Measurements from ENCODE around the gene SPOCK2. TPM values are rescaled to one million over a fixed set of nuclear protein-coding genes. Genes with fewer than 3 reads are reported as not detected.

SPOCK2 gene
- total and polyA plus RNA-seq, 2 of the 13 experiments (the other 11 are each of a cell fraction or from before 2014, with no cell fraction given) = 8.6 to 30.6 TPM

GRCh38 chr10:72056932-72057751 lies 31.2 kb downstream of the SPOCK2 start (continued):
- TF ChIP-seq ZSCAN25 (CRISPR knock-in tag; IDR thresholded peaks at IDR 0.05) (no peak), U2AF2 (IDR thresholded peaks at IDR 0.05; ENCODE audit: low read depth, low read length) (no peak), REL (CRISPR knock-in tag; conservative IDR thresholded peaks at IDR 0.05) (no peak), HNRNPK (IDR thresholded peaks at IDR 0.05; ENCODE audit: low read depth, low read length, poor library complexity, severe bottlenecking) (no peak), ZNF577 (CRISPR knock-in tag; IDR thresholded peaks at IDR 0.05; ENCODE audit: borderline replicate concordance, low read depth) (no peak), WIZ (CRISPR knock-in tag; IDR thresholded peaks at IDR 0.05) (0 out of 2 replicates have a peak, but pooled peaks have one; percentile 46), SCMH1 (CRISPR knock-in tag; IDR thresholded peaks at IDR 0.05; ENCODE audit: borderline replicate concordance) (no peak), MYC (CRISPR knock-in tag; IDR thresholded peaks at IDR 0.05; ENCODE audit: borderline replicate concordance) (peak; percentile 63; the same call in 1 of the 2 replicates), ZNF17 (CRISPR knock-in tag; IDR thresholded peaks at IDR 0.05) (no peak), RCOR2 (CRISPR knock-in tag; IDR thresholded peaks at IDR 0.05) (peak; percentile 53; the same call in 1 of the 2 replicates), ZMYM3 (CRISPR knock-in tag; IDR thresholded peaks at IDR 0.05) (peak; percentile 63; the same call in 1 of the 2 replicates), ZNF33A (CRISPR knock-in tag; IDR thresholded peaks at IDR 0.05; ENCODE audit: borderline replicate concordance) (no peak), ZNF260 (CRISPR knock-in tag; IDR thresholded peaks at IDR 0.05; ENCODE audit: borderline replicate concordance, low read depth) (no peak), TEF (CRISPR knock-in tag; IDR thresholded peaks at IDR 0.05) (no peak), RELA (CRISPR knock-in tag; IDR thresholded peaks at IDR 0.05) (no peak)
- TF ChIP-seq, protein P1, sequence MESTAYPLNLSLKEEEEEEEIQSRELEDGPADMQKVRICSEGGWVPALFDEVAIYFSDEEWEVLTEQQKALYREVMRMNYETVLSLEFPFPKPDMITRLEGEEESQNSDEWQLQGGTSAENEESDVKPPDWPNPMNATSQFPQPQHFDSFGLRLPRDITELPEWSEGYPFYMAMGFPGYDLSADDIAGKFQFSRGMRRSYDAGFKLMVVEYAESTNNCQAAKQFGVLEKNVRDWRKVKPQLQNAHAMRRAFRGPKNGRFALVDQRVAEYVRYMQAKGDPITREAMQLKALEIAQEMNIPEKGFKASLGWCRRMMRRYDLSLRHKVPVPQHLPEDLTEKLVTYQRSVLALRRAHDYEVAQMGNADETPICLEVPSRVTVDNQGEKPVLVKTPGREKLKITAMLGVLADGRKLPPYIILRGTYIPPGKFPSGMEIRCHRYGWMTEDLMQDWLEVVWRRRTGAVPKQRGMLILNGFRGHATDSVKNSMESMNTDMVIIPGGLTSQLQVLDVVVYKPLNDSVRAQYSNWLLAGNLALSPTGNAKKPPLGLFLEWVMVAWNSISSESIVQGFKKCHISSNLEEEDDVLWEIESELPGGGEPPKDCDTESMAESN (CRISPR knock-in tag; conservative IDR thresholded peaks at IDR 0.05) = 0 out of 2 replicates have a peak, but pooled peaks have one; percentile 30
- TF ChIP-seq, protein P2, sequence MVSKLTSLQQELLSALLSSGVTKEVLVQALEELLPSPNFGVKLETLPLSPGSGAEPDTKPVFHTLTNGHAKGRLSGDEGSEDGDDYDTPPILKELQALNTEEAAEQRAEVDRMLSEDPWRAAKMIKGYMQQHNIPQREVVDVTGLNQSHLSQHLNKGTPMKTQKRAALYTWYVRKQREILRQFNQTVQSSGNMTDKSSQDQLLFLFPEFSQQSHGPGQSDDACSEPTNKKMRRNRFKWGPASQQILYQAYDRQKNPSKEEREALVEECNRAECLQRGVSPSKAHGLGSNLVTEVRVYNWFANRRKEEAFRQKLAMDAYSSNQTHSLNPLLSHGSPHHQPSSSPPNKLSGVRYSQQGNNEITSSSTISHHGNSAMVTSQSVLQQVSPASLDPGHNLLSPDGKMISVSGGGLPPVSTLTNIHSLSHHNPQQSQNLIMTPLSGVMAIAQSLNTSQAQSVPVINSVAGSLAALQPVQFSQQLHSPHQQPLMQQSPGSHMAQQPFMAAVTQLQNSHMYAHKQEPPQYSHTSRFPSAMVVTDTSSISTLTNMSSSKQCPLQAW (CRISPR knock-in tag; IDR thresholded peaks at IDR 0.05) = peak; percentile 72
- TF ChIP-seq, protein P3, sequence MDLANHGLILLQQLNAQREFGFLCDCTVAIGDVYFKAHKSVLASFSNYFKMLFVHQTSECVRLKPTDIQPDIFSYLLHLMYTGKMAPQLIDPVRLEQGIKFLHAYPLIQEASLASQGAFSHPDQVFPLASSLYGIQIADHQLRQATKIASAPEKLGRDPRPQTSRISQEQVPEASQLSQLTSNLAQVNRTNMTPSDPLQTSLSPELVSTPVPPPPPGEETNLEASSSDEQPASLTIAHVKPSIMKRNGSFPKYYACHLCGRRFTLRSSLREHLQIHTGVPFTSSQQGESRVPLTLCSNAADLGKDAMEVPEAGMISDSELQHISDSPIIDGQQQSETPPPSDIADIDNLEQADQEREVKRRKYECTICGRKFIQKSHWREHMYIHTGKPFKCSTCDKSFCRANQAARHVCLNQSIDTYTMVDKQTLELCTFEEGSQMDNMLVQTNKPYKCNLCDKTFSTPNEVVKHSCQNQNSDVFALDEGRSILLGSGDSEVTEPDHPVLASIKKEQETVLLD (CRISPR knock-in tag; IDR thresholded peaks at IDR 0.05; ENCODE audit: low read depth) = no peak
- TF ChIP-seq, protein P4, sequence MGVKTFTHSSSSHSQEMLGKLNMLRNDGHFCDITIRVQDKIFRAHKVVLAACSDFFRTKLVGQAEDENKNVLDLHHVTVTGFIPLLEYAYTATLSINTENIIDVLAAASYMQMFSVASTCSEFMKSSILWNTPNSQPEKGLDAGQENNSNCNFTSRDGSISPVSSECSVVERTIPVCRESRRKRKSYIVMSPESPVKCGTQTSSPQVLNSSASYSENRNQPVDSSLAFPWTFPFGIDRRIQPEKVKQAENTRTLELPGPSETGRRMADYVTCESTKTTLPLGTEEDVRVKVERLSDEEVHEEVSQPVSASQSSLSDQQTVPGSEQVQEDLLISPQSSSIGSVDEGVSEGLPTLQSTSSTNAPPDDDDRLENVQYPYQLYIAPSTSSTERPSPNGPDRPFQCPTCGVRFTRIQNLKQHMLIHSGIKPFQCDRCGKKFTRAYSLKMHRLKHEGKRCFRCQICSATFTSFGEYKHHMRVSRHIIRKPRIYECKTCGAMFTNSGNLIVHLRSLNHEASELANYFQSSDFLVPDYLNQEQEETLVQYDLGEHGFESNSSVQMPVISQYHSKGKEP (CRISPR knock-in tag; IDR thresholded peaks at IDR 0.05) = no peak

All from HepG2 (cell line).